CD8-positive, alpha-beta memory T cell (primary cell): ENCODE measurements around the gene ENO1. TPM values are rescaled to one million over a fixed set of nuclear protein-coding genes. Genes with fewer than 3 reads are reported as not detected.
"Not testable (repeated sequence)": the region's sequence is repeated elsewhere in the genome, so short reads cannot be mapped to it uniquely, and the experiment has no call there.

Experiments used
- CTCF ChIA-PET: fragments of 350-600 bp; sonication (Branson Sonifier 250); formaldehyde crosslinking; loops from one replicate; lab custom pipeline; 2021; ENCODE audit warnings: antibody characterized with exemption; lab: Charles Lee
- POLR2A ChIA-PET: fragments of 350-600 bp; sonication (Branson Sonifier 250); formaldehyde crosslinking; loops from one replicate; lab custom pipeline; 2021; ENCODE audit warnings: antibody characterized with exemption; lab: Charles Lee
- DNase-seq, 5 donors: peaks; one replicate each; pipeline versions ENCODE4 v3.0.0 to v3.0.0-alpha.2; 2020 to 2022; ENCODE audit warnings: mixed read lengths in 1 of 5
- H3K27ac ChIP-seq: one replicate; pipeline ENCODE4 v1.7.0; 2013; ENCODE audit warnings: low read depth, mild to moderate bottlenecking, low read length, moderate library complexity
- H3K27me3 ChIP-seq: 2 replicates; pipeline ENCODE4 v1.7.0; 2013; ENCODE audit warnings: low read length, mild to moderate bottlenecking; ENCODE audit not compliant: insufficient read depth, poor library complexity, severe bottlenecking
- H3K36me3 ChIP-seq: 2 replicates; pipeline ENCODE4 v1.7.0; 2013; ENCODE audit warnings: mild to moderate bottlenecking, low read length, moderate library complexity; ENCODE audit not compliant: insufficient read depth
- H3K4me1 ChIP-seq: 2 replicates; pipeline ENCODE4 v1.7.0; 2013; ENCODE audit warnings: mild to moderate bottlenecking, low read length, moderate library complexity; ENCODE audit not compliant: insufficient read depth
- H3K4me3 ChIP-seq: 2 replicates; pipeline ENCODE4 v1.7.0; 2013; ENCODE audit warnings: mild to moderate bottlenecking, low read length
- H3K9me3 ChIP-seq: 2 replicates; pipeline ENCODE4 v1.7.0; 2013; ENCODE audit warnings: mild to moderate bottlenecking, low read length
- H3K27ac Mint-ChIP-seq, 8 donors: one replicate each; pipeline ENCODE4 v1.8.0; 2020 to 2021; ENCODE audit warnings: mixed read lengths in 8 of 8, mild to moderate bottlenecking in 6 of 8, inconsistent platforms in 3 of 8, moderate library complexity in 3 of 8
- H3K27me3 Mint-ChIP-seq, 2 donors: one replicate each; pipeline ENCODE4 v1.8.0; 2020 to 2021; ENCODE audit warnings: mixed read lengths in 2 of 2, mild to moderate bottlenecking in 1 of 2, moderate library complexity in 1 of 2
- H3K36me3 Mint-ChIP-seq, 3 donors: one replicate each; pipeline ENCODE4 v1.8.0; 2020 to 2021; ENCODE audit warnings: mixed read lengths in 3 of 3, inconsistent platforms in 1 of 3, mild to moderate bottlenecking in 1 of 3
- H3K4me1 Mint-ChIP-seq, 3 donors: one replicate each; pipeline ENCODE4 v1.8.0; 2020 to 2021; ENCODE audit warnings: mixed read lengths in 3 of 3, inconsistent platforms in 1 of 3, mild to moderate bottlenecking in 1 of 3
- H3K4me3 Mint-ChIP-seq, 7 donors: one replicate each; pipeline ENCODE4 v1.8.0; 2020 to 2021; ENCODE audit warnings: mixed read lengths in 7 of 7, mild to moderate bottlenecking in 6 of 7, moderate library complexity in 4 of 7, inconsistent platforms in 2 of 7
- H3K9me3 Mint-ChIP-seq, 5 donors: one replicate each; pipeline ENCODE4 v1.8.0; 2020 to 2022; ENCODE audit warnings: mixed read lengths in 5 of 5, mild to moderate bottlenecking in 3 of 5, moderate library complexity in 2 of 5, inconsistent platforms in 1 of 5
- polyA plus RNA-seq: library from polyadenylated mRNA; unstranded; fragments of 300-500 nt; fragmentation: Illumina TruSeq; gene quantifications from one replicate; pipeline ENCODE4 v1.2.3, GENCODE V29; 2021
- total RNA-seq, 2 experiments: library from RNA; stranded (reverse); gene quantifications; one replicate each; pipeline ENCODE4 v1.2.3, GENCODE V29; 2021

The ENO1 gene
- total and polyA plus RNA-seq, 3 experiments from 2014 or later: 1,061 to 3,136 (median 3,105) TPM

DNA sequence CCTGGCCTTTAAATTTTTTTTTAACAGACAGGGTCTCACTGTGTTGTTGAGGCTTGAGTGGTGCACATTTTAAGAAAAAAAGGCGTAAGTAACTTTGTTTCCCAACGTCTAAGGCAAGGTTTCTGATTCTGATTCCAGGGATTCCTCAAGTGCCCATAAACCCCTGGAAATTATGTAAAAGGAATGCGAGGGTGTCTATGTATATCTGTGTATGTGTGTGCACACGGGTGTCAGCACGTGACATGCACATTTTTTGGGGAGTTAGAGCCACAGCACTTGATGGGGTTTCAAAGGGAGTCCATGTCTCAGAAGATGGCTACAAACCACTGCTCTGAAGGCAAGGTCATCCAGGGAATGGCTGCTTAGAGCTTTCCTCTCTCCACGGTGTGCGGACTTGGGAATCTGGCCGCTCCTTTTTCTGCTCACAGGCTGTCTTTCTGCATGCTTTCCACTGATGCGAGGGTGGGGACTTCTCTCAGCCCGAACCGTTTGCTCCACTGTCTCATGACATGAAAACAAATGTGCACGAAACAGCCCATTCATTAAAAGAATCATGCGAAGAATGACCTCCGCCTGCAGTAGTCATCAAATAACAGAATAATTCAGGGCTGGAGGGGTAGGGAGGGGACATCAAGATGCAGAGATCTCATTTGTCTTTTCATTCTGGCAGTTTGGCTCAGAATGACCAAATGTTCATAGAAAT lies 42.4 kb downstream of the ENO1 start:
- CTCF ChIA-PET: interaction anchor here (1.1 kb wide), 1 partner anchor 13 kb away, joined by 5 read pairs; no protein-coding TSS in a partner anchor
- Mint-ChIP-seq H3K4me1 (no peaks in the 10 kb centered on the region), H3K9me3 (no peaks in the 10 kb centered on the region), H3K27me3 (no peaks in the 10 kb centered on the region), H3K27ac (peak overlapping the region in 1 of 8 donors; percentile 60), H3K36me3 (no peaks in the 10 kb centered on the region), H3K4me3 (no peak overlapping the region)
- DNase-seq: no peak
- H3K27me3 ChIP-seq: no peaks in the 10 kb centered on the region
- no peaks in the 10 kb centered on the region for H3K4me1 ChIP-seq
- POLR2A ChIA-PET: no interaction called here
- H3K9me3 ChIP-seq: no peaks in the 10 kb centered on the region
- H3K36me3 ChIP-seq: no peaks in the 10 kb centered on the region
- H3K27ac ChIP-seq: no peak overlapping the region
- H3K4me3 ChIP-seq: no peak overlapping the region

- DNase-seq: no peak
- no peaks in the 10 kb centered on the region for H3K9me3 Mint-ChIP-seq
- Histone ChIP-seq H3K4me1 (peaks cover 6% of the 10 kb centered on the region), H3K36me3 (no peaks in the 10 kb centered on the region), H3K9me3 (no peaks in the 10 kb centered on the region), H3K27ac (no peak overlapping the region), H3K4me3 (no peak overlapping the region), H3K27me3 (no peaks in the 10 kb centered on the region)
- no peaks in the 10 kb centered on the region for H3K36me3 Mint-ChIP-seq
- H3K27me3 Mint-ChIP-seq: no peaks in the 10 kb centered on the region
- peaks cover 10 to 16% (median 11%) of the 10 kb centered on the region in 3 donors for H3K4me1 Mint-ChIP-seq
- POLR2A ChIA-PET: no interaction called here
- no peak overlapping the region for H3K4me3 Mint-ChIP-seq
- CTCF ChIA-PET: no interaction called here
- H3K27ac Mint-ChIP-seq: no peak overlapping the region
Observed at GRCh38 chr1:8831340-8831739, 47.1 kb downstream of the ENO1 start.

DNA sequence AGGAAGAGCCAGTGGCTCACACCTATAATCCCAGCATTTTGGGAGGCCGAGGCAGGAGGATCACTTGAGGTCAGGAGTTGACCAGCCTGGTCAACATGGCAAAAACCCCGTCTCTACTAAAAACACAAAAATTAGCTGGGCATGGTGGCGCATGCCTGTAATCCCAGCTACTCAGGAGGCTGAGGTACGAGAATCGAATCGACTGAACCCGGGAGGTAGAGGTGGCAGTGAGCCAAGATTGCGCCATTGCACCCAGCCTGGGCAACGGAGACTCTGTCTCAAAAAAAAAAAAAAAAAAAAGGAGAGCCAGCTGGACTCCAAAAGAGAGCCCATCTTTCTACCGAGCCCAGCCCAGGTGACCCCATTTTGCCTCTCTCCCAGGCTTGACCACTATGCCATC lies 47.8 kb downstream of the ENO1 start:
- H3K27me3 Mint-ChIP-seq, H3K9me3 ChIP-seq, H3K9me3 Mint-ChIP-seq, POLR2A ChIA-PET, DNase-seq, H3K27me3 ChIP-seq, H3K36me3 ChIP-seq, H3K4me1 ChIP-seq, H3K36me3 Mint-ChIP-seq, CTCF ChIA-PET, H3K27ac ChIP-seq, H3K4me3 ChIP-seq: not testable (repeated sequence)
- Mint-ChIP-seq H3K4me1 (peaks cover 10 to 20% (median 11%) of the 10 kb centered on the region in 3 donors), H3K4me3 (peak overlapping the region in 2 of 7 donors; percentile 12 to 53), H3K27ac (peak overlapping the region in 2 of 8 donors; percentile 49 to 55)

DNA sequence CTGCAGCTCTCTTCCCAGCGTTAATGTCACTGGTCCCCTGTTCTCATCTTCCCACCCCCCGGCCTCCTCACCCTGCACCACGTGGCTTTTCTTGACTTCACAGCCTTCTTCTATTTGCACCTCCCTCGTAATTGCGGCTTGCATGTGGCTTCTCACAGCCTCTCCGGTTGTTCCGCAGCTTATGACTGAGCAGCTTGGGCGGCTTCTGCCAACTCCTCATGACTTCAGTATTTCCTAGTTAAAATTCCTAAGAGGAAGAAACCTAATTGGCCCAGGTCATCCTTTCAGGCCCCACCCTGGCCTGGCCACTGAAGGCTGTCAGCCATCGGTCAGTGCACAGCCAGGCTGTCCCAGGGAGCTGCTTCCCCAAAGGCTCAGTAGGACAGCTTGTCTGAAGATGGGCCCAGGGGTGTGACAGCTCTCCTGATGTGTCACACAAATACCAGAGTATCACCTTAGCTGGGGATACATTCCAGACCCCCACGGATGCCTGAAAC lies 52.5 kb downstream of the ENO1 start:
- H3K36me3 Mint-ChIP-seq: no peaks in the 10 kb centered on the region
- Histone ChIP-seq H3K9me3 (no peaks in the 10 kb centered on the region), H3K4me3 (no peak overlapping the region), H3K27me3 (no peaks in the 10 kb centered on the region), H3K36me3 (no peaks in the 10 kb centered on the region), H3K27ac (no peak overlapping the region), H3K4me1 (peaks cover 6% of the 10 kb centered on the region)
- ChIA-PET CTCF (no interaction called here), POLR2A (no interaction called here)
- DNase-seq: peak in 2 of 5 donors; percentile 9 to 53
- no peak overlapping the region for H3K4me3 Mint-ChIP-seq
- H3K27ac Mint-ChIP-seq: peak overlapping the region in 1 of 8 donors; percentile 47
- H3K27me3 Mint-ChIP-seq: peaks cover 0 to 18% of the 10 kb centered on the region in 2 donors
- H3K9me3 Mint-ChIP-seq: no peaks in the 10 kb centered on the region
- peaks cover 10 to 21% (median 11%) of the 10 kb centered on the region in 3 donors for H3K4me1 Mint-ChIP-seq

DNA sequence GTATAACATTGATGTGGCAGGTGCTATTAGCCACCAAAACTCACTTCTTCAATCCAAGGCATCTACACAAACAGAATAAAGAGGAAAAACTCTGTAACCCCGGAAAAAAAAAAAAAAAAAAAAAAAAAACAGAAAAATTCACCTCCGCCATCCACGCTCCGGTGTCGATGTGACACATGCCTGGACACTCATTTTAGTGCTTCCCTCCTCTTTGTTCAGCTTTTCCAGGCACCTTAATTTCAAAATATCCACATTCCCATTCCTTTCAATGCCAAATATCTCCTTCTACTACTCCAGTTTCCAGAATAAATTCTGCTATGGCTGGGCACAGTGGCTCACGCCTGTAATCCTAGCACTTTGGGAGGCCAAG lies 55.2 kb downstream of the ENO1 start:
- H3K27ac Mint-ChIP-seq: no peak overlapping the region
- DNase-seq: no peak
- POLR2A ChIA-PET: no interaction called here
- H3K27me3 ChIP-seq: no peaks in the 10 kb centered on the region
- peaks cover 0 to 22% of the 10 kb centered on the region in 2 donors for H3K27me3 Mint-ChIP-seq
- no peaks in the 10 kb centered on the region for H3K36me3 ChIP-seq
- peaks cover 2% of the 10 kb centered on the region for H3K4me1 ChIP-seq
- no peak overlapping the region for H3K27ac ChIP-seq
- no peak overlapping the region for H3K4me3 ChIP-seq
- peaks cover 3 to 10% (median 4%) of the 10 kb centered on the region in 3 donors for H3K4me1 Mint-ChIP-seq
- no peaks in the 10 kb centered on the region for H3K9me3 Mint-ChIP-seq
- no peaks in the 10 kb centered on the region for H3K36me3 Mint-ChIP-seq
- no peak overlapping the region for H3K4me3 Mint-ChIP-seq
- CTCF ChIA-PET: no interaction called here
- H3K9me3 ChIP-seq: no peaks in the 10 kb centered on the region

DNA sequence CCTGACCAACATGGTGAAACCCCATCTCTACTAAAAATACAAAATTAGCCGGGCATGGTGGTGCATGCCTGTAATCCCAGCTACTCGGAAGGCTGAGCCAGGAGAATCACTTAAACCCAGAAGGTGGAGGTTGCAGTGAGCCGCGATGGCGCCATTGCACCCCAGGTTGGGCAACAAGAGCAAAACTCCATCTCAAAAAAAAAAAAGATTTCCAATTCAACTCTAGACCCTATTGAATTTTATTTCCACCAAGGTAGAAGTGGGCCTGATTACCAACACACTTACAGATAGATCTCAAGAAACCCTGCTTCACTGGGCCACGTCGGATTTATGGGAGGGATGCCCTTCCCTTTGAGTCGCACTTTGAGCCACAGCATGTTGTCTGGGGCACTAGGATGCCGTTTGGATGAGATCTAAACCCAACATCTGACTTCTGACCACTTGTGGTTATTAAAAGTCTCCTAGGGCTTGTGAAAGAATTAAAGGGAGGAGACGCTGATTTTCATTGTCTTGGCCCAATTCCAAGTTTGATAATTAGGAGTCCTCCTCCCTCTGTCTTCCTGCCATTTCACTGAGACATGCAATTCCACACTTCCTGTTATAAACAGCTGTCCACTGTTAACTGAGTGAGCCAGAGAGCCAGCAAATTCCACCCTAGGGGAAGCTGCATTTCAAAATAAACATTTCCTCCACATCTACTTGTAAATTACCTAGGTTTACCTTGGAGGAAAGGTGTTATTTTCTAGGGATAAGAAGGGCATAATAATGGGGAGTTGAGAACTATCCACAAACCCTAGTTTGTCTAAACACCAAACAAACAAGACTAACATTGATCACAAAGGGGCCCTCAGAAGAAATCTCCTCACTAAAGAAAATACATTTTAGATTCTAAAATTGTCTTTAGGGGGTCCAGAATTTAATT lies 55.9 kb downstream of the ENO1 start:
- Mint-ChIP-seq H3K36me3 (peaks cover 0 to 2% (median 0%) of the 10 kb centered on the region in 3 donors), H3K9me3 (no peaks in the 10 kb centered on the region), H3K4me1 (peaks cover 6 to 13% (median 8%) of the 10 kb centered on the region in 3 donors), H3K27me3 (peaks cover 3 to 22% of the 10 kb centered on the region in 2 donors), H3K4me3 (no peak overlapping the region), H3K27ac (no peak overlapping the region)
- Histone ChIP-seq H3K36me3 (no peaks in the 10 kb centered on the region), H3K27me3 (no peaks in the 10 kb centered on the region), H3K4me3 (no peak overlapping the region), H3K27ac (no peak overlapping the region), H3K4me1 (peaks cover 5% of the 10 kb centered on the region), H3K9me3 (no peaks in the 10 kb centered on the region)
- ChIA-PET POLR2A (interaction anchor here (0.5 kb wide), 1 partner anchor 823 kb away, joined by 4 read pairs; no protein-coding TSS in a partner anchor), CTCF (no interaction called here)
- no peak for DNase-seq

DNA sequence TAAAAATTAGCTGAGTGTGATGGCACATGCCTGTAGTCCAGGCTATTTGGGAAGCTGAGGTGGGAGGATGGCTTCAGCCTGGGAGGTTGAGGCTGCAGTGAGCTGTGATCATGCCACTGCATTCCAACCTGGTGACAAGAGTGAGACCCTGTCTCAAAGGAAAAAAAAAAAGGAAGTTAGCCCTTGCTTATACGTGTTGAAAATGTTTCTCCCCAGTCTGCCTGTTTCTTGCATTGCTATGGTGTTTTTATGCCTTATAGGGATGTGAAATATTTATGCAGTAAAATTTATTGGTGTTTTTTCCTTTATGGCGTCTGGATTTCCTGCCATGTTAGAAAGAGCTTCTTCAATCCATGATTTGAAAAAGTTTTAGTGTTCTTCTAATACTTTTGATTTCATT lies 57.4 kb downstream of the ENO1 start:
- Mint-ChIP-seq H3K27ac (no peak overlapping the region), H3K4me1 (peaks cover 14 to 21% (median 16%) of the 10 kb centered on the region in 3 donors), H3K27me3 (peaks cover 6 to 22% of the 10 kb centered on the region in 2 donors), H3K4me3 (peak overlapping the region in 1 of 7 donors; percentile 40), H3K36me3 (peaks cover 0 to 10% (median 0%) of the 10 kb centered on the region in 3 donors), H3K9me3 (no peaks in the 10 kb centered on the region)
- DNase-seq: no peak
- ChIA-PET CTCF (interaction anchor here (1.5 kb wide), 1 partner anchor 27 kb away, joined by 4 read pairs; no protein-coding TSS in a partner anchor), POLR2A (no interaction called here)
- Histone ChIP-seq H3K27me3 (no peaks in the 10 kb centered on the region), H3K4me1 (peaks cover 10% of the 10 kb centered on the region), H3K4me3 (no peak overlapping the region), H3K9me3 (no peaks in the 10 kb centered on the region), H3K27ac (no peak overlapping the region), H3K36me3 (no peaks in the 10 kb centered on the region)
